ENCODE data around the gene RFC4.
"Not testable (repeated sequence)": the region's sequence is repeated elsewhere in the genome, so short reads cannot be mapped to it uniquely, and the experiment has no call there.

RFC4 gene, protein sequence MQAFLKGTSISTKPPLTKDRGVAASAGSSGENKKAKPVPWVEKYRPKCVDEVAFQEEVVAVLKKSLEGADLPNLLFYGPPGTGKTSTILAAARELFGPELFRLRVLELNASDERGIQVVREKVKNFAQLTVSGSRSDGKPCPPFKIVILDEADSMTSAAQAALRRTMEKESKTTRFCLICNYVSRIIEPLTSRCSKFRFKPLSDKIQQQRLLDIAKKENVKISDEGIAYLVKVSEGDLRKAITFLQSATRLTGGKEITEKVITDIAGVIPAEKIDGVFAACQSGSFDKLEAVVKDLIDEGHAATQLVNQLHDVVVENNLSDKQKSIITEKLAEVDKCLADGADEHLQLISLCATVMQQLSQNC

GRCh38 chr3:186806089-186807055 lies at the start of gene RFC4:
TSS of gene RFC4 (minus strand) at chr3:186806482. CDS start at chr3:186804713, 1,769 bp downstream.
- DNase-seq (ENCODE audit: low read depth), result peak; percentile 77

GRCh38 chr3:186854954-186855353 lies 48.7 kb upstream of the RFC4 start:
- DNase-seq (ENCODE audit: low read depth), result no peak

DNA sequence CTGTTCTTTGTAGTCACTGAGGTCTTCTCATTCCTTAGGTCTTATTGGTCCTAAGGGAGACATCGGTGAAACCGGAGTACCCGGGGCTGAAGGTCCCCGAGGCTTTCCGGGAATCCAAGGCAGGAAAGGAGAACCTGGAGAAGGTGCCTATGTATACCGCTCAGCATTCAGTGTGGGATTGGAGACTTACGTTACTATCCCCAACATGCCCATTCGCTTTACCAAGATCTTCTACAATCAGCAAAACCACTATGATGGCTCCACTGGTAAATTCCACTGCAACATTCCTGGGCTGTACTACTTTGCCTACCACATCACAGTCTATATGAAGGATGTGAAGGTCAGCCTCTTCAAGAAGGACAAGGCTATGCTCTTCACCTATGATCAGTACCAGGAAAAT lies 47.9 kb upstream of the RFC4 start:
- DNase-seq (ENCODE audit: low read depth), result no peak

DNA sequence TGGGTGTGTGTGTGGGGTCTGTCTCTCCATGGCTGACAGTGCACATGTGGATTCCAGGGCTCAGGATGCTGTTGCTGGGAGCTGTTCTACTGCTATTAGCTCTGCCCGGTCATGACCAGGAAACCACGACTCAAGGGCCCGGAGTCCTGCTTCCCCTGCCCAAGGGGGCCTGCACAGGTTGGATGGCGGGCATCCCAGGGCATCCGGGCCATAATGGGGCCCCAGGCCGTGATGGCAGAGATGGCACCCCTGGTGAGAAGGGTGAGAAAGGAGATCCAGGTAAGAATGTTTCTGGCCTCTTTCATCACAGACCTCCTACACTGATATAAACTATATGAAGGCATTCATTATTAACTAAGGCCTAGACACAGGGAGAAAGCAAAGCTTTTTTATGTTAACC lies 46.7 kb upstream of the RFC4 start:
- no peak for DNase-seq (ENCODE audit: low read depth)

DNA sequence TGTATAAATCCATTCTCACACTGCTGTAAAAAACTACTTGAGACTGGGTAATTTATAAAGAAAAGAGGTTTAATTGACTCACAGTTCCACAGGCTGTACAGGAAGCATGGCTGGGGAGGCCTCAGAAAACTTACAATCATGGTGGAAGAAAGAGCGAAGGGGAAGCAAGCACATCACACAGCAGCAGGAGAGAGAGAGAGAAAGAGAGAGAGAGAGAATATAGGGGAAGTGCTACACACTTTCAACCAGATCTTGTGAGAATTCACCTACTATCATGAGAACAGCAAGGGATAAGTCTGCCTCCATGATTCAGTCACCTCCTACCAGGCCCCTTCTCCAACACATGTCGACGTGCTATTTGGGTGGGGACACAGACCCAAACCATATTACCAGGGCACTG lies 45.6 kb upstream of the RFC4 start:
- not testable (repeated sequence) for DNase-seq (ENCODE audit: low read depth)

DNA sequence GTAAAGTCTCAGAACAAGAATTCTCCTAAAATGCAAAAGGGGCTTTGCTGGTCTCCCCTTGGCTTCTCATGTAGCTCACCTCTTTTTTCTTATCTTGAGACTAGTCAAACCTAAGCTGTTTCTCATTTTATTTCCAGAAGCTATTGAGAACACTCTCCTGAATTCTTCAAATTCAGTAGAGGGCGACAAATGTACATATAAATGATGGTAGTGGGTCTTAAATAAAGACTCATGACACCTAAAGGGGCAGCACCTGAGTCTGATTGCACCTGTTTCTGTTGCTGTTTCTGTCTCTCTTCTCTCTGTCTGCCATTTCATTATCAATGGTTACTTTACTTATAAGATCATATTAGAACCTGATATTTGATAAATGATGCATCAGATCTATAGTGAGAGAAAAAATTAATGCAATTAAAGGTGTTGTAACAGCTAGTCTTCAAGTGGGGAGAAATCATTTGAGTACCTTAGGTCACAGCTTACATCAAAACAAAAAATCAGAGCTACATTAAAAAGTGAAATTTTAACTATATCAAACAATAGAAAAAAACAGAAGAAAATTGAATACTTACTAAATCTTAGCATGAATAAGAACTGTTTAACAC lies 43.2 kb upstream of the RFC4 start:
- DNase-seq (ENCODE audit: low read depth), result no peak

GRCh38 chr3:186847437-186847836 lies 41.2 kb upstream of the RFC4 start:
- no peak for DNase-seq (ENCODE audit: low read depth)

GRCh38 chr3:186845756-186846155 lies 39.5 kb upstream of the RFC4 start:
- no peak for DNase-seq (ENCODE audit: low read depth)

DNA sequence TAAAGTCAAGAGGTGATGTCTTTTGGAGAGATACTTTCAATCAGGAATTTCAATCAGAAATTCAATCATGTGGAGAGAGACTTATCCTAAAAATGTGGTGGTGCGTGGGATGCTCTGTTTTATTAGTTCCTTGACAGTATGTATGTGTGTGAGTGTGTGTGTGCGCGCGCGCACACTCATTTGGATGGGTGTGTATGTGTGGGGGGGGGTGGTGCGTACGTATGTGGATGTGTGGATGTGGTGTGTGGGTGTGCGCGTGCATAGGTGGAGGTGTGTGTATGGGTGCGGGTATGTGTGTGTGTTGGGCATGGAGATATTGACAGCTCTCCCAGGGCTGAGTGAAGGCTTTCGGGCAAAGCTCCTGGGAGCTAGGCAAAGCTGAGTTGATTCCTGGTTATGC lies 38.6 kb upstream of the RFC4 start:
- no peak for DNase-seq (ENCODE audit: low read depth)

GRCh38 chr3:186843039-186843432 lies 36.8 kb upstream of the RFC4 start:
- no peak for DNase-seq (ENCODE audit: low read depth)

DNA sequence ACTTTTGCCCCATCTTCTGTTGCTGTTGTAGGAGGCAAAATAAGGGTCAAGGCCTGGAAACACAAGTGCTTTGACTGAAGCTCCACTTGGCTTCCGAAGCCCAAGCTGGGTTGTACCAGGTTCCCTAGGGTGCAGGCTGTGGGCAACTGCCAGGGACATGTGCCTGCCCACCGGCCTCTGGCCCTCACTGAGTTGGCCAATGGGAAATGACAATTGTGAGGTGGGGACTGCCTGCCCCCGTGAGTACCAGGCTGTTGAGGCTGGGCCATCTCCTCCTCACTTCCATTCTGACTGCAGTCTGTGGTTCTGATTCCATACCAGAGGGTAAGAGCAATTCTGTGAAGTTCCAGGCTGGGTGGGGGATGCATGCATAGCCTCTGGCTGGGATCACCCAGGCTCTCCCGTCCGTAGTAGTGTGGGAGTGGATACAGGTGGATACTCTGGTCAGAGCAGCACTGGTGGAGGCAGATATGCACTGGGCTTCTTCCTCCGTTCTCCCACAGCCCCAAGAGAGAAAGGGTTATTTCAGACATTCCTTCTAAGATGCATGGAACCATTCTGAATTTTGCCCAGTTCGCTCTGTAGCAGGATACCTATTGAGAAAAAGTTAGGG lies 36.2 kb upstream of the RFC4 start, which contains the start of gene ADIPOQ:
Gene ADIPOQ (plus strand): TSS at position 285 of the 613 bp plus-strand sequence. CDS start 10,349 bp downstream, outside the sequence.
- DNase-seq (ENCODE audit: low read depth), result no peak

DNA sequence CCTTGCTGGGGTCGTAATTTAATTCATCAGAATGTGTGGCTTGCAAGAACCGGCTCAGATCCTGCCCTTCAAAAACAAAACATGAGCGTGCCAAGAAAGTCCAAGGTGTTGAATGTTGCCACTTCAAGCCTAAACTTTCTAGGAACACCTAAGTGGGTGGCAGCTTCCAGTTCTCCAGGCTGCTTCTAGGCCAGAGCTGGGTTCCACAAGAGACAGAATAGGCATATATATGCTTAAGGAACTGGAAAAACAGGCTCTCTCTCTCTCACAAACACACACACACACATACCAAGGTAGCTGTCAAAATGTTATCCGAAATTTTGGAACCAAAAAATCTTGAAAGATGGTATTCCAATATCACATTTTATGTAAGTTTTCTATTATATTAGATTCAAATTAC lies 35.3 kb upstream of the RFC4 start:
- no peak for DNase-seq (ENCODE audit: low read depth)

- DNase-seq (ENCODE audit: low read depth), result no peak
These were observed 33.8 kb upstream of the RFC4 start for GRCh38 chr3:186839874-186840641.

DNA sequence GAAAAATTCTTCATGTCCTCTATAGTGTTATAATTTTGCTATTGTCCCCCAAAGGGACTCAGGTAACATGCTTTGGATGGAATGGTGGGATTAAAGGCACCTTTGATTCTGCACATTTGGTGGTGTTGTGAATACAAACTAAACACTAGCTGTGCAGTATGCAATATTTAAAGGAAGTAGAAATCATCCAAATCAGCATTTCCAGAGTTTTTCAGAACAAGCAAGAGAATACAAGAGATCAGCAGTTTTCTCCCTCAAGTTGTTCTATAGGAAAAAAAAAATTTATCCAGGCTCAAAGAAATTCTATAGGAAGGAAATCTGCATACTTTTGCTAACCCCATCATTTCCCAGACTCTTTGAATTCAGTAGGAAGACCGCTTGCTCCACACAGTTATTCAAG lies 26.0 kb upstream of the RFC4 start:
- DNase-seq (ENCODE audit: low read depth), result no peak

- no peak for DNase-seq (ENCODE audit: low read depth)
These were observed 25.5 kb upstream of the RFC4 start for GRCh38 chr3:186831798-186832197.

- DNase-seq (ENCODE audit: low read depth), result no peak
These were observed 22.1 kb upstream of the RFC4 start for GRCh38 chr3:186828340-186828739.

DNA sequence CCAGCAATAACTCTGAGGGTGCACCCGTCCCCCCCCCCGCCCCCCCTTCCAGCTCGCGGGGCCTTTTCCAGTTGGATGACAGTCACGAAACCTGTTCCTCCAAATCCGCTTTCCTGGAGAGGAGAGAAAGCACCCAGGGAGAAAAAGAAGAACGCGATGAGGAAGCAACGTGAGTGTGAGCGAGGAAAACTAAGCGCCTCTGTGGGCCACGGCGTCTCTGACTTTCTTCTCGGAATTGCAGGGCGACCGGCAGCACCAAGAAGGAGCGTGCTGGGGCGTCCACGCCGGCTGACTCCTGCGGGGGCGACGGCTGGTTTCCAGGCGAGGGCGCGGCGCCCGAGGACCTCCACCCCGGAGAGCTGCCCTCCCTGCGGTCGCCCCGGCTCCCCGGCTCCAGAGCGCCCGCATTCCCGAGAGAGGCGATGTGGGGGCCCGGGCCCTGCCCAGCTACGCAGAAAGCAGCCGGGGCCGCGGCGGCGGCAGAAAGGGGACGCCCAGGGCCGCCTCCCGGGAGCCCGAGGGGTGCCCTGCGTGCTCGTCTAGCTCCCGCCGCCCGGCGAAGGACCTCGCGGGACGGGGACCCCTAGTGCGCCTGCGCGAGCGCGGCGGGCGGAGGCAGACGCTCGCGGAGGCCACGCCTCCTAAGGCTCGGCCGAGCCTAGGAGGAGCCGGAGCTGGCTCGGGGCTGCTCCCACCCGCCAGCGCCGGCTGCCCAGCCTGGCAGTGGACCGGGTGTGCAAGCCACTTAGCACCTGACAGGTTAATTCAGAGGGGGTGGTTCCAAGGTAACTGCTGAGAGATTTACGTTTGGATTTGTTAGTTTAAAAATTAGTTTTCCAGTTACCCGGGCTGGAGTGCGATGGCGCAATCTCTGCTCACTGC lies 20.9 kb upstream of the RFC4 start:
- peak; percentile 72 for DNase-seq (ENCODE audit: low read depth)

- no peak for DNase-seq (ENCODE audit: low read depth)
These were observed 20.2 kb upstream of the RFC4 start for GRCh38 chr3:186826410-186826975.

GRCh38 chr3:186825872-186826409 lies 19.7 kb upstream of the RFC4 start:
- no peak for DNase-seq (ENCODE audit: low read depth)
